Measurements from ENCODE around the gene PHLPP2.

- no peak for TF ChIP-seq CTCF (IDR thresholded peaks at IDR 0.05; ENCODE audit: borderline replicate concordance, extremely low read depth, low read length, poor library complexity, severe bottlenecking)
- no peak for TF ChIP-seq EZH2 (IDR thresholded peaks at IDR 0.05; ENCODE audit: borderline replicate concordance, low read depth, low read length, severe bottlenecking)
Observed at GRCh38 chr16:71625113-71625850, 99.2 kb downstream of the PHLPP2 start.

All from DND-41 (cell line).